Thoracic aorta (tissue), 2 donors: ENCODE data around the gene COL16A1. TPM values are rescaled to one million over a fixed set of nuclear protein-coding genes. Genes with fewer than 3 reads are reported as not detected.

ENCODE experiments used
- ATAC-seq: fragments of 150-250 bp; one replicate; pipeline ENCODE4 v1.8.0; 2017; ENCODE audit warnings: low read depth; ENCODE audit not compliant: insufficient number of reproducible peaks, low FRiP score
- DNase-seq: peaks from one replicate; pipeline ENCODE4 v3.0.0-alpha.2; 2020; ENCODE audit warnings: low spot score
- H3K27ac ChIP-seq, 2 donors: fragments of 200-600 bp; sonication (generic); 1 replicate in 1 of 2; 2 replicates in 1 of 2; pipeline ENCODE4 v1.5.1; 2016; ENCODE audit warnings: mild to moderate bottlenecking in 2 of 2, moderate library complexity in 2 of 2
- H3K27me3 ChIP-seq: fragments of 200-600 bp; sonication (generic); replicated peaks from 2 replicates; pipeline ENCODE4 v1.6.0; 2016; ENCODE audit warnings: mild to moderate bottlenecking; ENCODE audit not compliant: insufficient read depth
- H3K36me3 ChIP-seq: fragments of 200-600 bp; sonication (generic); one replicate; pipeline ENCODE4 v1.5.1; 2016
- H3K4me1 ChIP-seq, 2 donors: fragments of 200-600 bp; sonication (generic); 1 replicate in 1 of 2; 2 replicates in 1 of 2; pipeline versions ENCODE4 v1.5.1 to v1.6.0; 2016; ENCODE audit warnings: low read depth in 2 of 2, mild to moderate bottlenecking in 1 of 2; ENCODE audit not compliant: control insufficient read depth in 1 of 2
- H3K4me3 ChIP-seq: fragments of 200-600 bp; sonication (generic); 2 replicates; pipeline ENCODE4 v1.5.1; 2016; ENCODE audit warnings: mild to moderate bottlenecking
- H3K9me3 ChIP-seq: fragments of 200-600 bp; sonication (generic); 2 replicates; pipeline ENCODE4 v1.5.1; 2016
- total RNA-seq, 2 donors: library from RNA; depleted of rRNA; stranded (reverse); fragments of >200 nt; gene quantifications; one replicate each; pipeline versions ENCODE4 v1.1.0 to v1.2.3, GENCODE V29; 2016
- TF ChIP-seq, protein P1 (sequence below): fragments of 200-600 bp; sonication (generic); IDR thresholded peaks from one replicate; pipeline ENCODE4 v1.5.1; 2019; ENCODE audit warnings: antibody characterized with exemption

COL16A1 gene
- total RNA-seq, 2 donors from 2014 or later = 183 to 323 TPM

DNA sequence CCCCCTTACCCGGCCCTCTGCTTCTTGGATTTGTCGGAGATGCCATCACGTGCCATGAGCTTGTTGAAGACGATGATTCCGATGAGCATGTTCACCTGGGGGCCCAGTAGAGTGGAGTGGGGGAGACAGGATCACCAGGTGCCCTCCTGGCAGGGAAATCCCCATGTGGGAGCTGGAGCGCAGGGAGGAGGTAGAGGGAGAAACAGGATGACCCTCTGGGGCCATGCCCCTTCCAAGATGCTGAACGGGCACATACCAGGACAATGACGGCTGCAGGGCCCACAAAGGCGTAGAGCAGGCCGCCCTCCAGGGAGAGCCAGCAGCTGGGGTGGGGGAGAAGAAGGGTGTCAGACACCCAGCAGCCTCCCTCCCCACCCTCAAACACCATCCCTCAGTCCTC lies 31.8 kb upstream of the COL16A1 start:
- TF ChIP-seq, protein P1, sequence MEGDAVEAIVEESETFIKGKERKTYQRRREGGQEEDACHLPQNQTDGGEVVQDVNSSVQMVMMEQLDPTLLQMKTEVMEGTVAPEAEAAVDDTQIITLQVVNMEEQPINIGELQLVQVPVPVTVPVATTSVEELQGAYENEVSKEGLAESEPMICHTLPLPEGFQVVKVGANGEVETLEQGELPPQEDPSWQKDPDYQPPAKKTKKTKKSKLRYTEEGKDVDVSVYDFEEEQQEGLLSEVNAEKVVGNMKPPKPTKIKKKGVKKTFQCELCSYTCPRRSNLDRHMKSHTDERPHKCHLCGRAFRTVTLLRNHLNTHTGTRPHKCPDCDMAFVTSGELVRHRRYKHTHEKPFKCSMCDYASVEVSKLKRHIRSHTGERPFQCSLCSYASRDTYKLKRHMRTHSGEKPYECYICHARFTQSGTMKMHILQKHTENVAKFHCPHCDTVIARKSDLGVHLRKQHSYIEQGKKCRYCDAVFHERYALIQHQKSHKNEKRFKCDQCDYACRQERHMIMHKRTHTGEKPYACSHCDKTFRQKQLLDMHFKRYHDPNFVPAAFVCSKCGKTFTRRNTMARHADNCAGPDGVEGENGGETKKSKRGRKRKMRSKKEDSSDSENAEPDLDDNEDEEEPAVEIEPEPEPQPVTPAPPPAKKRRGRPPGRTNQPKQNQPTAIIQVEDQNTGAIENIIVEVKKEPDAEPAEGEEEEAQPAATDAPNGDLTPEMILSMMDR = no peak
- Histone ChIP-seq H3K4me1 (no peaks in the 10 kb centered on the region), H3K36me3 (no peaks in the 10 kb centered on the region), H3K4me3 (no peak overlapping the region), H3K27ac (no peak overlapping the region), H3K9me3 (no peaks in the 10 kb centered on the region), H3K27me3 (no peaks in the 10 kb centered on the region)
- DNase-seq (no peak), ATAC-seq (no peak)

DNA sequence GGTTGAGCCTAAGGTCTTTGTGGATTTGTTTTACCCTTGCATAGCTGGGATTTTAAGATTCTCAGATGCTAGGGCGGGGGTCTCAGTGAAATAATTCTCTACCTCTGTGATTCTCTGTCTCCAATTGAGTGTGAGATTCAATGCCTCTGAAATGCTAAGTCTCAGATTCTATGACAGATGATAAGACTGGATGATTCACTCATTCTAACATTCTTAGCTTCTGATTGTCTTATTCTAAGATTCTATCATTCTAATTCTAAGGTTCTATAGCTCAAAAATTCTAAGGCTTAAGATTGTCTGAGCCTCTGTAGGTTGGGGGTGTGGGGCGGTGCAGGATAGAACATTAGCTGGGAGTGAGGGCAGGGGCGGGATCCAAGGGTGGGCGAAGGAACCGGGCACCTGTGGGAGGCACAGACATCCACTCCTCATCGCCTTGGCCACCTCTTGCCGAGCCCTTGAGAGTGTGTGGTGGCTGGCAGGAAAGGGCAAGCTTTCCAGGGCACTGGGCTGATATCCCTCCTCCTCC lies 30.8 kb upstream of the COL16A1 start:
- no peaks in the 10 kb centered on the region for H3K4me1 ChIP-seq
- H3K36me3 ChIP-seq = no peaks in the 10 kb centered on the region
- H3K27ac ChIP-seq = no peak overlapping the region
- no peak overlapping the region for H3K4me3 ChIP-seq
- TF ChIP-seq, protein P1 = no peak
- DNase-seq = no peak
- no peak for ATAC-seq
- H3K27me3 ChIP-seq = no peaks in the 10 kb centered on the region
- H3K9me3 ChIP-seq = no peaks in the 10 kb centered on the region

GRCh38 chr1:31733389-31734219 lies 29.8 kb upstream of the COL16A1 start:
- no peaks in the 10 kb centered on the region for H3K27me3 ChIP-seq
- ATAC-seq = no peak
- no peaks in the 10 kb centered on the region for H3K4me1 ChIP-seq
- no peaks in the 10 kb centered on the region for H3K36me3 ChIP-seq
- TF ChIP-seq, protein P1 = no peak
- H3K4me3 ChIP-seq = no peak overlapping the region
- H3K9me3 ChIP-seq = no peaks in the 10 kb centered on the region
- no peak overlapping the region for H3K27ac ChIP-seq
- DNase-seq = no peak

GRCh38 chr1:31732751-31733289 lies 29.0 kb upstream of the COL16A1 start:
- ATAC-seq (no peak), DNase-seq (no peak)
- H3K4me1 ChIP-seq = no peaks in the 10 kb centered on the region
- no peaks in the 10 kb centered on the region for H3K36me3 ChIP-seq
- H3K9me3 ChIP-seq = no peaks in the 10 kb centered on the region
- TF ChIP-seq, protein P1 = no peak
- H3K4me3 ChIP-seq = no peak overlapping the region
- H3K27me3 ChIP-seq = no peaks in the 10 kb centered on the region
- H3K27ac ChIP-seq = no peak overlapping the region

DNA sequence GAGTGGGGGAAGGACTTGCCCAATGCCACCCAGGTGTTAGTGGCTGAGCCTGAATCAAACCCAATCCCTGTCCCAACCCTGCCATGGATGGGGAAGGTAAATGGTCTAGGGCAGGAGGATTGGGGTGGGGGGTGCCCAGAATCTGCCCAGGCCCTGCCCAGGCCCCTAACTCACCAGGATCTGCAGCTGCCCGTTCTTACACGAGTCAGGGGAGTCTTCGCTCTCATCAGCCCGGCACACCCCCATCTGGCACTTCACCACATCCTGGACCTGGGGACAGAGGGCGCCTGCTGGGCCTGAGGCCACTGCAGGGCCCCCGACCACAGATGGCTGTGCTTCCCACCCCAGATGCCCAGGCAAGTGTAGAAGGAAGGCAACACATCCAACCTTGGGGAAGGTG lies 28.5 kb upstream of the COL16A1 start:
- H3K4me3 ChIP-seq = no peak overlapping the region
- TF ChIP-seq, protein P1 = no peak

More for the DNA sequence above, 28.5 kb upstream of the COL16A1 start:
- no peak for DNase-seq
- Histone ChIP-seq H3K27ac (no peak overlapping the region), H3K27me3 (no peaks in the 10 kb centered on the region), H3K4me1 (no peaks in the 10 kb centered on the region), H3K36me3 (no peaks in the 10 kb centered on the region), H3K9me3 (no peaks in the 10 kb centered on the region)
- ATAC-seq = no peak
